RWPE1 (cell line): ENCODE data around the gene GGA1.

ENCODE experiments used
- CTCF ChIA-PET: fragments of 350-600 bp; sonication (Branson Sonifier 250); formaldehyde crosslinking; extraction: SDS; loops from one replicate; lab custom pipeline; 2021; lab: Yijun Ruan, JAX
- POLR2A ChIA-PET: fragments of 400-600 bp; formaldehyde crosslinking; extraction: SDS; loops from one replicate; lab custom pipeline; 2020; ENCODE audit warnings: antibody characterized with exemption; ENCODE audit not compliant: low non-redundant PET; lab: Yijun Ruan, JAX
- DNase-seq: peaks from one replicate; pipeline ENCODE4 v3.0.0; 2012; ENCODE audit warnings: low spot score
- H3K27ac ChIP-seq: fragments of 450-650 bp; 2 replicates; pipeline ENCODE4 v1.5.1; 2017
- CTCF ChIP-seq: fragments of 450-650 bp; conservative IDR thresholded peaks from 2 replicates; pipeline ENCODE4 v1.5.1; 2017; ENCODE audit warnings: low read depth, mild to moderate bottlenecking

The GGA1 gene

GRCh38 chr22:37617431-37617830 is 8.8 kb downstream of the GGA1 start:
- H3K27ac ChIP-seq = no peak overlapping the region
- POLR2A ChIA-PET = no interaction called here
- no peak for TF ChIP-seq CTCF
- CTCF ChIA-PET = no interaction called here
- DNase-seq = no peak

- ChIA-PET CTCF (no interaction called here), POLR2A (no interaction called here)
- H3K27ac ChIP-seq = peak overlapping the region; percentile 10; the same call in 1 of the 2 replicates
- TF ChIP-seq CTCF = no peak
- DNase-seq = no peak
These were observed 9.5 kb downstream of the GGA1 start for GRCh38 chr22:37618072-37618656.

GRCh38 chr22:37618674-37619073 is 10.0 kb downstream of the GGA1 start:
- no peak for TF ChIP-seq CTCF
- no peak for DNase-seq
- POLR2A ChIA-PET = no interaction called here
- peak overlapping the region; percentile 10; the same call in 1 of the 2 replicates for H3K27ac ChIP-seq
- CTCF ChIA-PET = no interaction called here

GRCh38 chr22:37619991-37620390 is 11.4 kb downstream of the GGA1 start:
- TF ChIP-seq CTCF = no peak
- ChIA-PET CTCF (interaction anchor here (0.6 to 0.7 kb wide), 2 partner anchors 13 to 204 kb away, joined by 3 read pairs; no protein-coding TSS in a partner anchor), POLR2A (no interaction called here)
- DNase-seq = no peak
- H3K27ac ChIP-seq = peak overlapping the region; percentile 38

- TF ChIP-seq CTCF = no peak
- DNase-seq = no peak
- POLR2A ChIA-PET = interaction anchor here (0.5 to 0.6 kb wide), 2 partner anchors 9 to 55 kb away, joined by 3 to 4 read pairs; no protein-coding TSS in a partner anchor
- peak overlapping the region; percentile 76; the same call in 1 of the 2 replicates for H3K27ac ChIP-seq
- CTCF ChIA-PET = interaction anchor here (0.5 to 0.6 kb wide), 2 partner anchors 27 to 1875 kb away, joined by 3 read pairs; no protein-coding TSS in a partner anchor
These were observed 12.8 kb downstream of the GGA1 start for GRCh38 chr22:37621352-37621860.

- CTCF ChIA-PET = interaction anchor here (0.5 to 0.7 kb wide), 5 partner anchors 13 to 118 kb away, joined by 3 to 5 read pairs (median 4); no protein-coding TSS in a partner anchor
- POLR2A ChIA-PET = no interaction called here
- TF ChIP-seq CTCF = peak; percentile 91
- H3K27ac ChIP-seq = peak overlapping the region; percentile 76
- DNase-seq = peak; percentile 54
These were observed 14.7 kb downstream of the GGA1 start for GRCh38 chr22:37623075-37624016.
